HEK293T (cell line): ENCODE measurements around the gene PPP2CA.
A peak's percentile ranks its signal among the peaks of the same experiment; 100 is the strongest.

Experiments
- CTCF ChIA-PET: fragments of 350-600 bp; formaldehyde crosslinking; extraction: SDS; loops from one replicate; lab custom pipeline; 2021; ENCODE audit warnings: antibody characterized with exemption, inconsistent platforms; lab: Yijun Ruan, JAX
- POLR2A ChIA-PET: fragments of 350-600 bp; formaldehyde crosslinking; extraction: SDS; loops from one replicate; lab custom pipeline; 2020; ENCODE audit warnings: antibody characterized with exemption, inconsistent platforms; lab: Yijun Ruan, JAX
- DNase-seq: peaks from one replicate; pipeline ENCODE4 v3.0.0; 2012; ENCODE audit warnings: mixed read lengths; ENCODE audit errors: extremely low spot score
- ARNT ChIP-seq: fragments of 450-650 bp; IDR thresholded peaks from 2 replicates; pipeline ENCODE4 v1.6.1; 2017; ENCODE audit warnings: mild to moderate bottlenecking
- BHLHE40 ChIP-seq: fragments of 450-650 bp; IDR thresholded peaks from 2 replicates; pipeline ENCODE4 v1.6.1; 2016; ENCODE audit warnings: mild to moderate bottlenecking, moderate library complexity, borderline replicate concordance
- CTBP1 ChIP-seq: fragments of 450-650 bp; IDR thresholded peaks from 2 replicates; pipeline ENCODE4 v1.6.1; 2016; ENCODE audit warnings: borderline replicate concordance
- ELF4 ChIP-seq: fragments of 450-650 bp; IDR thresholded peaks from 2 replicates; pipeline ENCODE4 v1.6.1; 2017; ENCODE audit warnings: antibody characterized with exemption
- FOXA1 ChIP-seq: fragments of 450-650 bp; IDR thresholded peaks from 2 replicates; pipeline ENCODE4 v1.6.1; 2016; ENCODE audit warnings: mild to moderate bottlenecking
- FOXK2 ChIP-seq: fragments of 450-650 bp; IDR thresholded peaks from 2 replicates; pipeline ENCODE4 v1.6.1; 2016; ENCODE audit warnings: mild to moderate bottlenecking
- FOXM1 ChIP-seq: fragments of 450-650 bp; IDR thresholded peaks from 2 replicates; pipeline ENCODE4 v1.6.1; 2017; ENCODE audit warnings: mild to moderate bottlenecking, borderline replicate concordance
- HDGF ChIP-seq: fragments of 450-650 bp; IDR thresholded peaks from 2 replicates; pipeline ENCODE4 v1.6.1; 2017; ENCODE audit warnings: antibody characterized with exemption, borderline replicate concordance
- L3MBTL2 ChIP-seq: fragments of 450-650 bp; conservative IDR thresholded peaks from 2 replicates; pipeline ENCODE4 v1.6.1; 2016; ENCODE audit warnings: mild to moderate bottlenecking
- LEF1 ChIP-seq: fragments of 450-650 bp; IDR thresholded peaks from 2 replicates; pipeline ENCODE4 v1.6.1; 2017; ENCODE audit warnings: mild to moderate bottlenecking, borderline replicate concordance
- NFRKB ChIP-seq: fragments of 450-650 bp; IDR thresholded peaks from 2 replicates; pipeline ENCODE4 v1.6.1; 2016; ENCODE audit warnings: mild to moderate bottlenecking, moderate library complexity
- PKNOX1 ChIP-seq: fragments of 450-650 bp; IDR thresholded peaks from 2 replicates; pipeline ENCODE4 v1.6.1; 2016
- SP1 ChIP-seq: fragments of 450-650 bp; IDR thresholded peaks from 2 replicates; pipeline ENCODE4 v1.6.1; 2017
- SUZ12 ChIP-seq: fragments of 450-650 bp; IDR thresholded peaks from 2 replicates; pipeline ENCODE4 v1.6.1; 2016; ENCODE audit warnings: mild to moderate bottlenecking
- TARDBP ChIP-seq: fragments of 450-650 bp; IDR thresholded peaks from 2 replicates; pipeline ENCODE4 v1.6.1; 2016
- ZNF384 ChIP-seq: fragments of 450-650 bp; IDR thresholded peaks from 2 replicates; pipeline ENCODE4 v1.6.1; 2016

Gene PPP2CA

GRCh38 chr5:134189031-134189430 is 36.8 kb downstream of the PPP2CA start:
- CTCF ChIA-PET = interaction anchor here (0.9 kb wide), 1 partner anchor 31 kb away, joined by 4 read pairs; no protein-coding TSS in a partner anchor

GRCh38 chr5:134188092-134188491 is 37.8 kb downstream of the PPP2CA start:
- no peak for DNase-seq
- CTCF ChIA-PET = interaction anchor here (0.9 to 6.6 kb wide), 2 partner anchors 32 to 100 kb away, joined by 4 to 47 read pairs; no protein-coding TSS in a partner anchor
- no peak for TF ChIP-seq CTBP1
- no peak for TF ChIP-seq FOXA1
- TF ChIP-seq ZNF384 = no peak
- no peak for TF ChIP-seq NFRKB
- no peak for TF ChIP-seq HDGF
- TF ChIP-seq SUZ12 = no peak
- TF ChIP-seq SP1 = no peak
- POLR2A ChIA-PET = no interaction called here

More at GRCh38 chr5:134189031-134189430, 36.8 kb downstream of the PPP2CA start:
- POLR2A ChIA-PET = interaction anchor here (1.2 kb wide), 1 partner anchor 37 kb away, joined by 3 read pairs; the partner anchor contains the start of gene PPP2CA
- no peak for DNase-seq
- TF ChIP-seq FOXK2 (no peak), L3MBTL2 (no peak), CTBP1 (no peak), BHLHE40 (no peak), ARNT (no peak), TARDBP (no peak), LEF1 (no peak), SUZ12 (no peak), PKNOX1 (no peak), SP1 (no peak), ZNF384 (no peak), FOXM1 (no peak), FOXA1 (no peak), ELF4 (no peak), HDGF (no peak), NFRKB (no peak)

GRCh38 chr5:134184155-134185135 is 41.4 kb downstream of the PPP2CA start:
- no peak for TF ChIP-seq CTBP1
- no peak for TF ChIP-seq TARDBP
- no peak for TF ChIP-seq HDGF
- no peak for TF ChIP-seq L3MBTL2
- TF ChIP-seq SUZ12 = no peak
- no peak for TF ChIP-seq FOXM1
- no peak for TF ChIP-seq ZNF384
- TF ChIP-seq ELF4 = no peak
- no peak for TF ChIP-seq BHLHE40
- TF ChIP-seq SP1 = no peak
- TF ChIP-seq NFRKB = no peak
- no peak for TF ChIP-seq ARNT
- no peak for TF ChIP-seq FOXK2
- TF ChIP-seq LEF1 = no peak
- TF ChIP-seq FOXA1 = no peak
- POLR2A ChIA-PET = interaction anchor here (1.0 to 1.1 kb wide), 2 partner anchors 42 to 104 kb away, joined by 3 to 4 read pairs; partner anchors contain the start of gene PPP2CA
- CTCF ChIA-PET = interaction anchor here (0.6 to 6.6 kb wide), 5 partner anchors 11 to 388 kb away, joined by 3 to 47 read pairs (median 7); no protein-coding TSS in a partner anchor
- peak; percentile 69 for DNase-seq

GRCh38 chr5:134183481-134183880 is 42.4 kb downstream of the PPP2CA start:
- POLR2A ChIA-PET = interaction anchor here (0.9 kb wide), 1 partner anchor 41 kb away, joined by 3 read pairs; no protein-coding TSS in a partner anchor

GRCh38 chr5:134178096-134178419 is 47.8 kb downstream of the PPP2CA start:
- CTCF ChIA-PET = interaction anchor here (1.9 kb wide), 1 partner anchor 139 kb away, joined by 6 read pairs; no protein-coding TSS in a partner anchor
- no peak for DNase-seq
- POLR2A ChIA-PET = interaction anchor here (0.8 to 2.6 kb wide), 8 partner anchors 14 to 192 kb away, joined by 3 to 11 read pairs (median 6); partner anchors contain the start of gene PPP2CA
- TF ChIP-seq FOXM1 = no peak
- no peak for TF ChIP-seq CTBP1
- TF ChIP-seq LEF1 = no peak
- no peak for TF ChIP-seq TARDBP
- TF ChIP-seq ARNT = no peak

More at GRCh38 chr5:134183481-134183880, 42.4 kb downstream of the PPP2CA start:
- TF ChIP-seq ZNF384 = no peak
- DNase-seq = no peak
- CTCF ChIA-PET = interaction anchor here (0.6 to 6.6 kb wide), 5 partner anchors 8 to 204 kb away, joined by 3 to 47 read pairs (median 7); no protein-coding TSS in a partner anchor

GRCh38 chr5:134177369-134178095 is 48.3 kb downstream of the PPP2CA start:
- TF ChIP-seq ZNF384 (no peak), ELF4 (no peak), PKNOX1 (no peak), FOXK2 (no peak), CTBP1 (no peak), ARNT (no peak), FOXM1 (no peak), SP1 (no peak), BHLHE40 (no peak), L3MBTL2 (no peak), NFRKB (no peak), LEF1 (no peak), TARDBP (no peak), FOXA1 (no peak), SUZ12 (no peak), HDGF (no peak)
- POLR2A ChIA-PET = interaction anchor here (0.5 to 2.6 kb wide), 14 partner anchors 14 to 192 kb away, joined by 3 to 11 read pairs (median 4); partner anchors contain the start of gene PPP2CA
- DNase-seq = peak; percentile 7
- CTCF ChIA-PET = interaction anchor here (0.6 to 1.9 kb wide), 2 partner anchors 138 to 1006 kb away, joined by 4 to 6 read pairs; no protein-coding TSS in a partner anchor
